ENCODE measurements around the gene PANK1. TPM values are rescaled to one million over a fixed set of nuclear protein-coding genes. Genes with fewer than 3 reads are reported as not detected.

Gene PANK1
- polyA plus RNA-seq, 4 donors: 13.1 to 27.7 (median 21.4) TPM

GRCh38 chr10:89677341-89677740, 32.3 kb upstream of the PANK1 start:
- Histone ChIP-seq H3K36me3 (ENCODE audit: control insufficient read depth in 3 of 3, insufficient read depth in 2 of 3, low read depth in 1 of 3, low read length in 3 of 3) (no peaks in the 10 kb centered on the region), H3K4me1 (ENCODE audit: control insufficient read depth in 3 of 3, insufficient read depth in 2 of 3, low read depth in 1 of 3, low read length in 2 of 3) (no peaks in the 10 kb centered on the region), H3K9me3 (ENCODE audit: control insufficient read depth in 2 of 2, insufficient read depth in 1 of 2, low read depth in 1 of 2, low read length in 1 of 2) (no peaks in the 10 kb centered on the region), H3K4me3 (ENCODE audit: low read depth in 1 of 3, low read length in 3 of 3) (no peak overlapping the region), H3K27ac (ENCODE audit: low read depth in 1 of 3, low read length in 2 of 3) (no peak overlapping the region), H3K27me3 (ENCODE audit: control insufficient read depth in 3 of 3, insufficient read depth in 3 of 3, low read length in 3 of 3) (no peaks in the 10 kb centered on the region)
- peak; percentile 31 to 56 for DNase-seq
- FAIRE-seq: no peak

- Histone ChIP-seq H3K27ac (ENCODE audit: low read depth in 1 of 3, low read length in 2 of 3) (no peak overlapping the region), H3K36me3 (ENCODE audit: control insufficient read depth in 3 of 3, insufficient read depth in 2 of 3, low read depth in 1 of 3, low read length in 3 of 3) (no peaks in the 10 kb centered on the region), H3K4me1 (ENCODE audit: control insufficient read depth in 3 of 3, insufficient read depth in 2 of 3, low read depth in 1 of 3, low read length in 2 of 3) (peaks cover 0 to 9% (median 0%) of the 10 kb centered on the region in 3 donors), H3K27me3 (ENCODE audit: control insufficient read depth in 3 of 3, insufficient read depth in 3 of 3, low read length in 3 of 3) (no peaks in the 10 kb centered on the region), H3K9me3 (ENCODE audit: control insufficient read depth in 2 of 2, insufficient read depth in 1 of 2, low read depth in 1 of 2, low read length in 1 of 2) (no peaks in the 10 kb centered on the region), H3K4me3 (ENCODE audit: low read depth in 1 of 3, low read length in 3 of 3) (no peak overlapping the region)
- FAIRE-seq: no peak
- WGBS, 3 donors: 84 to 100% (median 95%) methylated on average over 1 of the region's 1 CpG
- no peak for DNase-seq
Observed at GRCh38 chr10:89670926-89671325, 25.9 kb upstream of the PANK1 start.

- DNase-seq: no peak
- no peaks in the 10 kb centered on the region for H3K9me3 ChIP-seq (ENCODE audit: control insufficient read depth in 2 of 2, insufficient read depth in 1 of 2, low read depth in 1 of 2, low read length in 1 of 2)
- H3K27ac ChIP-seq (ENCODE audit: low read depth in 1 of 3, low read length in 2 of 3): no peak overlapping the region
- no peaks in the 10 kb centered on the region for H3K27me3 ChIP-seq (ENCODE audit: control insufficient read depth in 3 of 3, insufficient read depth in 3 of 3, low read length in 3 of 3)
- H3K4me3 ChIP-seq (ENCODE audit: low read depth in 1 of 3, low read length in 3 of 3): no peak overlapping the region
- 92 to 100% (median 94%) methylated on average over 1 of the region's 1 CpG for WGBS, 3 donors
- FAIRE-seq: no peak
- H3K4me1 ChIP-seq (ENCODE audit: control insufficient read depth in 3 of 3, insufficient read depth in 2 of 3, low read depth in 1 of 3, low read length in 2 of 3): peaks cover 0 to 9% (median 0%) of the 10 kb centered on the region in 3 donors
- H3K36me3 ChIP-seq (ENCODE audit: control insufficient read depth in 3 of 3, insufficient read depth in 2 of 3, low read depth in 1 of 3, low read length in 3 of 3): no peaks in the 10 kb centered on the region
Observed at GRCh38 chr10:89669985-89670384, 24.9 kb upstream of the PANK1 start.

GRCh38 chr10:89668386-89669071, 23.5 kb upstream of the PANK1 start:
- WGBS, 3 donors: 42 to 70% (median 57%) methylated on average over 3 of the region's 3 CpGs
- FAIRE-seq (no peak), DNase-seq (peak; percentile 83 to 84)
- H3K27me3 ChIP-seq (ENCODE audit: control insufficient read depth in 3 of 3, insufficient read depth in 3 of 3, low read length in 3 of 3): no peaks in the 10 kb centered on the region
- H3K9me3 ChIP-seq (ENCODE audit: control insufficient read depth in 2 of 2, insufficient read depth in 1 of 2, low read depth in 1 of 2, low read length in 1 of 2): no peaks in the 10 kb centered on the region
- no peaks in the 10 kb centered on the region for H3K36me3 ChIP-seq (ENCODE audit: control insufficient read depth in 3 of 3, insufficient read depth in 2 of 3, low read depth in 1 of 3, low read length in 3 of 3)
- H3K4me3 ChIP-seq (ENCODE audit: low read depth in 1 of 3, low read length in 3 of 3): no peak overlapping the region
- H3K4me1 ChIP-seq (ENCODE audit: control insufficient read depth in 3 of 3, insufficient read depth in 2 of 3, low read depth in 1 of 3, low read length in 2 of 3): peaks cover 0 to 9% (median 0%) of the 10 kb centered on the region in 3 donors
- peak overlapping the region in 2 of 3 donors; percentile 56 to 76 for H3K27ac ChIP-seq (ENCODE audit: low read depth in 1 of 3, low read length in 2 of 3)

GRCh38 chr10:89666138-89666537, 21.1 kb upstream of the PANK1 start:
- H3K4me3 ChIP-seq (ENCODE audit: low read depth in 1 of 3, low read length in 3 of 3): no peak overlapping the region
- no peaks in the 10 kb centered on the region for H3K27me3 ChIP-seq (ENCODE audit: control insufficient read depth in 3 of 3, insufficient read depth in 3 of 3, low read length in 3 of 3)
- DNase-seq: no peak
- H3K27ac ChIP-seq (ENCODE audit: low read depth in 1 of 3, low read length in 2 of 3): no peak overlapping the region
- H3K4me1 ChIP-seq (ENCODE audit: control insufficient read depth in 3 of 3, insufficient read depth in 2 of 3, low read depth in 1 of 3, low read length in 2 of 3): peaks cover 0 to 9% (median 0%) of the 10 kb centered on the region in 3 donors
- FAIRE-seq: no peak
- WGBS, 3 donors: 91 to 100% (median 93%) methylated on average over 1 of the region's 1 CpG
- no peaks in the 10 kb centered on the region for H3K36me3 ChIP-seq (ENCODE audit: control insufficient read depth in 3 of 3, insufficient read depth in 2 of 3, low read depth in 1 of 3, low read length in 3 of 3)
- no peaks in the 10 kb centered on the region for H3K9me3 ChIP-seq (ENCODE audit: control insufficient read depth in 2 of 2, insufficient read depth in 1 of 2, low read depth in 1 of 2, low read length in 1 of 2)

- DNase-seq (no peak), FAIRE-seq (no peak)
- H3K4me3 ChIP-seq (ENCODE audit: low read depth in 1 of 3, low read length in 3 of 3): no peak overlapping the region
- H3K4me1 ChIP-seq (ENCODE audit: control insufficient read depth in 3 of 3, insufficient read depth in 2 of 3, low read depth in 1 of 3, low read length in 2 of 3): peaks cover 0 to 9% (median 0%) of the 10 kb centered on the region in 3 donors
- no peaks in the 10 kb centered on the region for H3K9me3 ChIP-seq (ENCODE audit: control insufficient read depth in 2 of 2, insufficient read depth in 1 of 2, low read depth in 1 of 2, low read length in 1 of 2)
- no peaks in the 10 kb centered on the region for H3K27me3 ChIP-seq (ENCODE audit: control insufficient read depth in 3 of 3, insufficient read depth in 3 of 3, low read length in 3 of 3)
- 64 to 83% (median 67%) methylated on average over 2 of the region's 2 CpGs for WGBS, 3 donors
- H3K36me3 ChIP-seq (ENCODE audit: control insufficient read depth in 3 of 3, insufficient read depth in 2 of 3, low read depth in 1 of 3, low read length in 3 of 3): no peaks in the 10 kb centered on the region
- no peak overlapping the region for H3K27ac ChIP-seq (ENCODE audit: low read depth in 1 of 3, low read length in 2 of 3)
Observed at GRCh38 chr10:89665302-89665701, 20.3 kb upstream of the PANK1 start.

- FAIRE-seq (no peak), DNase-seq (no peak)
- WGBS, 3 donors: 39 to 67% (median 47%) methylated on average over 3 of the region's 3 CpGs
- Histone ChIP-seq H3K9me3 (ENCODE audit: control insufficient read depth in 2 of 2, insufficient read depth in 1 of 2, low read depth in 1 of 2, low read length in 1 of 2) (peaks cover 0 to 3% of the 10 kb centered on the region in 2 donors), H3K27ac (ENCODE audit: low read depth in 1 of 3, low read length in 2 of 3) (no peak overlapping the region), H3K4me3 (ENCODE audit: low read depth in 1 of 3, low read length in 3 of 3) (no peak overlapping the region), H3K36me3 (ENCODE audit: control insufficient read depth in 3 of 3, insufficient read depth in 2 of 3, low read depth in 1 of 3, low read length in 3 of 3) (no peaks in the 10 kb centered on the region), H3K4me1 (ENCODE audit: control insufficient read depth in 3 of 3, insufficient read depth in 2 of 3, low read depth in 1 of 3, low read length in 2 of 3) (peaks cover 0 to 8% (median 0%) of the 10 kb centered on the region in 3 donors), H3K27me3 (ENCODE audit: control insufficient read depth in 3 of 3, insufficient read depth in 3 of 3, low read length in 3 of 3) (no peaks in the 10 kb centered on the region)
Observed at GRCh38 chr10:89664203-89664602, 19.2 kb upstream of the PANK1 start.

- peaks cover 0 to under 1% (median 0%) of the 10 kb centered on the region in 3 donors for H3K4me1 ChIP-seq (ENCODE audit: control insufficient read depth in 3 of 3, insufficient read depth in 2 of 3, low read depth in 1 of 3, low read length in 2 of 3)
- 67 to 83% (median 73%) methylated on average over 3 of the region's 3 CpGs for WGBS, 3 donors
- H3K27me3 ChIP-seq (ENCODE audit: control insufficient read depth in 3 of 3, insufficient read depth in 3 of 3, low read length in 3 of 3): no peaks in the 10 kb centered on the region
- no peak for FAIRE-seq
- H3K9me3 ChIP-seq (ENCODE audit: control insufficient read depth in 2 of 2, insufficient read depth in 1 of 2, low read depth in 1 of 2, low read length in 1 of 2): peaks cover 0 to 7% of the 10 kb centered on the region in 2 donors
- H3K36me3 ChIP-seq (ENCODE audit: control insufficient read depth in 3 of 3, insufficient read depth in 2 of 3, low read depth in 1 of 3, low read length in 3 of 3): no peaks in the 10 kb centered on the region
- DNase-seq: no peak
- H3K4me3 ChIP-seq (ENCODE audit: low read depth in 1 of 3, low read length in 3 of 3): no peak overlapping the region
- no peak overlapping the region for H3K27ac ChIP-seq (ENCODE audit: low read depth in 1 of 3, low read length in 2 of 3)
Observed at GRCh38 chr10:89663144-89663543, 18.1 kb upstream of the PANK1 start.

GRCh38 chr10:89662596-89662995, 17.6 kb upstream of the PANK1 start:
- Histone ChIP-seq H3K27me3 (ENCODE audit: control insufficient read depth in 3 of 3, insufficient read depth in 3 of 3, low read length in 3 of 3) (no peaks in the 10 kb centered on the region), H3K4me1 (ENCODE audit: control insufficient read depth in 3 of 3, insufficient read depth in 2 of 3, low read depth in 1 of 3, low read length in 2 of 3) (no peaks in the 10 kb centered on the region), H3K9me3 (ENCODE audit: control insufficient read depth in 2 of 2, insufficient read depth in 1 of 2, low read depth in 1 of 2, low read length in 1 of 2) (peaks cover 0 to 7% of the 10 kb centered on the region in 2 donors), H3K36me3 (ENCODE audit: control insufficient read depth in 3 of 3, insufficient read depth in 2 of 3, low read depth in 1 of 3, low read length in 3 of 3) (no peaks in the 10 kb centered on the region), H3K27ac (ENCODE audit: low read depth in 1 of 3, low read length in 2 of 3) (no peak overlapping the region), H3K4me3 (ENCODE audit: low read depth in 1 of 3, low read length in 3 of 3) (no peak overlapping the region)
- 79 to 92% (median 85%) methylated on average over 2 of the region's 2 CpGs for WGBS, 3 donors
- DNase-seq (no peak), FAIRE-seq (no peak)

Data from small intestine (tissue), 7 donors.